Activated T-helper 9 cell treated with anti-CD3 and anti-CD28 coated beads, Interleukin-2, amount 50 U/mL, for 16 hours (primary cell): ENCODE data around the gene SHF.
"Not testable (repeated sequence)": the region's sequence is repeated elsewhere in the genome, so short reads cannot be mapped to it uniquely, and the experiment has no call there.

ENCODE experiments used
- DNase-seq: peaks from one replicate; pipeline ENCODE4 v3.0.0-alpha.2; 2020; ENCODE audit warnings: low read depth

Gene SHF

GRCh38 chr15:45187894-45188830 lies at the start of gene SHF:
TSS of gene SHF (minus strand) at chr15:45187966. CDS start at chr15:45187951, 15 bp downstream.
- DNase-seq, result peak; percentile 73

- DNase-seq, result not testable (repeated sequence)
Observed at GRCh38 chr15:45236806-45237205, 49.0 kb upstream of the SHF start.

GRCh38 chr15:45234562-45235235 lies 46.9 kb upstream of the SHF start:
- DNase-seq, result no peak

- DNase-seq, result no peak
Observed at GRCh38 chr15:45231864-45232562, 44.2 kb upstream of the SHF start.

- DNase-seq, result no peak
Observed at GRCh38 chr15:45231132-45231531, 43.4 kb upstream of the SHF start.

GRCh38 chr15:45230245-45230965 lies 42.6 kb upstream of the SHF start:
- no peak for DNase-seq

GRCh38 chr15:45228931-45229330 lies 41.2 kb upstream of the SHF start:
- DNase-seq, result no peak

- DNase-seq, result no peak
Observed at GRCh38 chr15:45225506-45226273, 37.9 kb upstream of the SHF start.

- DNase-seq, result no peak
Observed at GRCh38 chr15:45224621-45225217, 37.0 kb upstream of the SHF start.

- no peak for DNase-seq
Observed at GRCh38 chr15:45221967-45222366, 34.2 kb upstream of the SHF start.

GRCh38 chr15:45221053-45221599 lies 33.4 kb upstream of the SHF start:
- no peak for DNase-seq

GRCh38 chr15:45212493-45212892 lies 24.7 kb upstream of the SHF start:
- DNase-seq, result no peak

GRCh38 chr15:45205192-45205591 lies 17.4 kb upstream of the SHF start:
- DNase-seq, result peak; percentile 29

- no peak for DNase-seq
Observed at GRCh38 chr15:45203182-45203581, 15.4 kb upstream of the SHF start.

GRCh38 chr15:45201869-45202268 lies 14.1 kb upstream of the SHF start:
- DNase-seq, result no peak

- no peak for DNase-seq
Observed at GRCh38 chr15:45201557-45201859, 13.7 kb upstream of the SHF start.

- peak; percentile 54 for DNase-seq
Observed at GRCh38 chr15:45200799-45201556, 13.2 kb upstream of the SHF start.

GRCh38 chr15:45200001-45200798 lies 12.4 kb upstream of the SHF start:
- peak; percentile 92 for DNase-seq
